ENCODE results near the gene CDH23.

CDH23 gene

GRCh38 chr10:71562181-71562580 lies 165.5 kb downstream of the CDH23 start:
- TF ChIP-seq CTCF (IDR thresholded peaks at IDR 0.05; ENCODE audit: control insufficient read depth, insufficient read depth, low read depth, low read length, missing control alignments), result no peak
- H3K4me3 ChIP-seq (ENCODE audit: control insufficient read depth, low read depth, low read length), result no peak overlapping the region
- no peak for DNase-seq (ENCODE audit: low read depth)

GRCh38 chr10:71562904-71563303 lies 166.2 kb downstream of the CDH23 start:
- DNase-seq (ENCODE audit: low read depth), result no peak
- no peak for TF ChIP-seq CTCF (IDR thresholded peaks at IDR 0.05; ENCODE audit: control insufficient read depth, insufficient read depth, low read depth, low read length, missing control alignments)
- H3K4me3 ChIP-seq (ENCODE audit: control insufficient read depth, low read depth, low read length), result no peak overlapping the region

- no peak for DNase-seq (ENCODE audit: low read depth)
- H3K4me3 ChIP-seq (ENCODE audit: control insufficient read depth, low read depth, low read length), result no peak overlapping the region
- TF ChIP-seq CTCF (IDR thresholded peaks at IDR 0.05; ENCODE audit: control insufficient read depth, insufficient read depth, low read depth, low read length, missing control alignments), result no peak
These were observed 167.6 kb downstream of the CDH23 start for GRCh38 chr10:71564194-71564820.

- no peak for TF ChIP-seq CTCF (IDR thresholded peaks at IDR 0.05; ENCODE audit: control insufficient read depth, insufficient read depth, low read depth, low read length, missing control alignments)
- no peak overlapping the region for H3K4me3 ChIP-seq (ENCODE audit: control insufficient read depth, low read depth, low read length)
- DNase-seq (ENCODE audit: low read depth), result no peak
These were observed 168.7 kb downstream of the CDH23 start for GRCh38 chr10:71565284-71566000.

- H3K4me3 ChIP-seq (ENCODE audit: control insufficient read depth, low read depth, low read length), result no peak overlapping the region
- DNase-seq (ENCODE audit: low read depth), result no peak
- no peak for TF ChIP-seq CTCF (IDR thresholded peaks at IDR 0.05; ENCODE audit: control insufficient read depth, insufficient read depth, low read depth, low read length, missing control alignments)
These were observed 170.3 kb downstream of the CDH23 start for GRCh38 chr10:71567006-71567405.

GRCh38 chr10:71568896-71569492 lies 172.3 kb downstream of the CDH23 start:
- no peak for TF ChIP-seq CTCF (IDR thresholded peaks at IDR 0.05; ENCODE audit: control insufficient read depth, insufficient read depth, low read depth, low read length, missing control alignments)
- DNase-seq (ENCODE audit: low read depth), result no peak
- H3K4me3 ChIP-seq (ENCODE audit: control insufficient read depth, low read depth, low read length), result no peak overlapping the region
